HepG2 (cell line): ENCODE data around the gene ZNF345. TPM values are rescaled to one million over a fixed set of nuclear protein-coding genes. Genes with fewer than 3 reads are reported as not detected.

Source experiments
- CEBPB ChIP-seq: IDR thresholded peaks from 2 replicates; pipeline ENCODE4 v1.6.1; 2011; ENCODE audit warnings: low read depth, low read length, improper control_type of control experiment, borderline replicate concordance
- DNMT1 ChIP-seq: sonication (generic); formaldehyde crosslinking; IDR thresholded peaks from 2 replicates; pipeline ENCODE4 v1.5.1; 2020; ENCODE audit warnings: mild to moderate bottlenecking, missing genetic modification reagents
- ESRRA ChIP-seq: sonication (generic); formaldehyde crosslinking; IDR thresholded peaks from 2 replicates; pipeline ENCODE4 v1.5.1; 2020; ENCODE audit warnings: mild to moderate bottlenecking, low read depth, missing genetic modification reagents
- FOXK1 ChIP-seq: sonication (generic); formaldehyde crosslinking; IDR thresholded peaks from 2 replicates; pipeline ENCODE4 v1.4.0; 2020; ENCODE audit warnings: low read depth, missing genetic modification reagents, borderline replicate concordance
- FOXK2 ChIP-seq: fragments of 450-650 bp; IDR thresholded peaks from 2 replicates; pipeline ENCODE4 v1.6.1; 2016
- MAFG ChIP-seq: sonication (generic); formaldehyde crosslinking; IDR thresholded peaks from 2 replicates; pipeline ENCODE4 v1.5.1; 2020; ENCODE audit warnings: mild to moderate bottlenecking, missing genetic modification reagents
- MIER2 ChIP-seq: IDR thresholded peaks from 2 replicates; pipeline ENCODE4 v1.6.1; 2016; ENCODE audit warnings: missing biosample characterization, missing genetic modification reagents
- MIER3 ChIP-seq: IDR thresholded peaks from 2 replicates; pipeline ENCODE4 v1.6.1; 2016; ENCODE audit warnings: missing compliant biosample characterization, borderline replicate concordance
- MTERF4 ChIP-seq: sonication (generic); formaldehyde crosslinking; IDR thresholded peaks from 2 replicates; pipeline ENCODE4 v1.8.0; 2023; ENCODE audit warnings: mild to moderate bottlenecking, missing genetic modification reagents
- NFE2 ChIP-seq: sonication (generic); formaldehyde crosslinking; IDR thresholded peaks from 2 replicates; pipeline ENCODE4 v1.4.0; 2020; ENCODE audit warnings: missing genetic modification reagents
- NFIC ChIP-seq: IDR thresholded peaks from 2 replicates; pipeline ENCODE4 v1.6.1; 2012; ENCODE audit warnings: mild to moderate bottlenecking, low read length, inconsistent platforms
- NR3C1 ChIP-seq: sonication (generic); formaldehyde crosslinking; IDR thresholded peaks from 2 replicates; pipeline ENCODE4 v1.4.0; 2020; ENCODE audit warnings: missing genetic modification reagents
- PRPF4 ChIP-seq: fragments of 200-400 bp; formaldehyde crosslinking; IDR thresholded peaks from 2 replicates; pipeline ENCODE4 v1.6.1; 2016; ENCODE audit warnings: low read length, low read depth; ENCODE audit not compliant: poor library complexity, severe bottlenecking
- SAFB2 ChIP-seq: sonication (generic); formaldehyde crosslinking; IDR thresholded peaks from 2 replicates; pipeline ENCODE4 v1.5.1; 2020; ENCODE audit warnings: missing genetic modification reagents, low read depth, mild to moderate bottlenecking, borderline replicate concordance
- SNAPC4 ChIP-seq: sonication (generic); formaldehyde crosslinking; IDR thresholded peaks from 2 replicates; pipeline ENCODE4 v1.4.0; 2020; ENCODE audit warnings: mild to moderate bottlenecking, missing genetic modification reagents
- XBP1 ChIP-seq: sonication (generic); formaldehyde crosslinking; IDR thresholded peaks from 2 replicates; pipeline ENCODE4 v1.5.0; 2020; ENCODE audit warnings: missing genetic modification reagents
- YY1 ChIP-seq: IDR thresholded peaks from 2 replicates; pipeline ENCODE4 v1.6.1; 2011; ENCODE audit warnings: low read length, low read depth, moderate library complexity, mild to moderate bottlenecking; ENCODE audit not compliant: insufficient read depth, insufficient replicate concordance
- ZIK1 ChIP-seq: sonication (generic); formaldehyde crosslinking; IDR thresholded peaks from 2 replicates; pipeline ENCODE4 v1.5.0; 2020; ENCODE audit warnings: mild to moderate bottlenecking, low read depth, missing genetic modification reagents, borderline replicate concordance
- ZNF101 ChIP-seq: sonication (generic); formaldehyde crosslinking; IDR thresholded peaks from 2 replicates; pipeline ENCODE4 v1.4.0; 2020; ENCODE audit warnings: mild to moderate bottlenecking, low read depth, missing genetic modification reagents, borderline replicate concordance
- ZNF12 ChIP-seq: sonication (generic); formaldehyde crosslinking; IDR thresholded peaks from 2 replicates; pipeline ENCODE4 v1.5.0; 2020; ENCODE audit warnings: missing genetic modification reagents
- ZNF180 ChIP-seq: sonication (generic); formaldehyde crosslinking; IDR thresholded peaks from 2 replicates; pipeline ENCODE4 v1.4.0; 2020; ENCODE audit warnings: low read depth, missing genetic modification reagents, borderline replicate concordance
- ZNF24 ChIP-seq: fragments of 450-650 bp; IDR thresholded peaks from 2 replicates; pipeline ENCODE4 v1.6.1; 2017; ENCODE audit warnings: antibody characterized with exemption, mild to moderate bottlenecking
- ZNF552 ChIP-seq: sonication (generic); formaldehyde crosslinking; IDR thresholded peaks from 2 replicates; pipeline ENCODE4 v1.9.0; 2022; ENCODE audit warnings: missing genetic modification reagents, mild to moderate bottlenecking, borderline replicate concordance
- ZNF790 ChIP-seq: sonication (generic); formaldehyde crosslinking; IDR thresholded peaks from 2 replicates; pipeline ENCODE4 v1.8.0; 2022; ENCODE audit warnings: missing genetic modification reagents, mild to moderate bottlenecking, borderline replicate concordance
- ZNF878 ChIP-seq: sonication (generic); formaldehyde crosslinking; IDR thresholded peaks from 2 replicates; pipeline ENCODE4 v1.8.1; 2023; ENCODE audit warnings: mild to moderate bottlenecking, missing genetic modification reagents, moderate library complexity
- ZZZ3 ChIP-seq: sonication (generic); formaldehyde crosslinking; IDR thresholded peaks from 2 replicates; pipeline ENCODE4 v1.4.0; 2020; ENCODE audit warnings: missing genetic modification reagents, mild to moderate bottlenecking, borderline replicate concordance
- polyA plus RNA-seq, 8 experiments: library from polyadenylated mRNA; depleted of rRNA in 3 of 8; stranded (reverse) in 7 of 8; unstranded in 1 of 8; fragments of >200 nt; fragmentation: Illumina TruSeq in 4 of 8; extraction: Trizol in 4 of 8; gene quantifications; 2 replicates each; pipeline versions ENCODE4 v1.2.1 to v1.2.3, GENCODE V29; 2011 to 2016; ENCODE audit warnings: low read depth in 4 of 8, missing spikeins in 1 of 8, mixed read lengths in 1 of 8; ENCODE audit not compliant: insufficient read depth in 1 of 8
- total RNA-seq, 5 experiments: library from RNA; depleted of rRNA; stranded (reverse); fragments of >200 nt; fragmentation: Illumina TruSeq; extraction: Trizol; gene quantifications; 2 replicates each; pipeline ENCODE4 v1.2.3, GENCODE V29; 2016; ENCODE audit warnings: low read depth in 1 of 5

The ZNF345 gene
- total and polyA plus RNA-seq, 2 of the 13 experiments (the other 11 are each of a cell fraction or from before 2014, with no cell fraction given) = 2.6 to 2.9 TPM

GRCh38 chr19:36849701-36850558 is 746 bp upstream of the ZNF345 start (continued):
- TF ChIP-seq NFE2 (no peak), ZNF180 (no peak), NR3C1 (no peak), XBP1 (CRISPR knock-in tag) (no peak), ZZZ3 (CRISPR knock-in tag) (no peak), ZNF552 (no peak), MTERF4 (CRISPR knock-in tag) (no peak), FOXK1 (CRISPR knock-in tag) (no peak), NFIC (no peak), MAFG (CRISPR knock-in tag) (no peak), ESRRA (no peak), FOXK2 (no peak), MIER3 (CRISPR knock-in tag) (peak; percentile 10; the same call in 1 of the 2 replicates), ZNF12 (CRISPR knock-in tag) (no peak), ZNF790 (CRISPR knock-in tag) (no peak), YY1 (peak; percentile 79), MIER2 (CRISPR knock-in tag) (no peak), ZNF878 (CRISPR knock-in tag) (no peak), ZNF24 (no peak), CEBPB (no peak), ZIK1 (no peak), SAFB2 (no peak), PRPF4 (no peak), DNMT1 (CRISPR knock-in tag) (0 out of 2 replicates have a peak, but pooled peaks have one; percentile 57), SNAPC4 (no peak), ZNF101 (CRISPR knock-in tag) (no peak)
